Measurements from ENCODE around the gene TRAPPC2L.
A peak's percentile ranks its signal among the peaks of the same experiment; 100 is the strongest.

The TRAPPC2L gene, protein sequence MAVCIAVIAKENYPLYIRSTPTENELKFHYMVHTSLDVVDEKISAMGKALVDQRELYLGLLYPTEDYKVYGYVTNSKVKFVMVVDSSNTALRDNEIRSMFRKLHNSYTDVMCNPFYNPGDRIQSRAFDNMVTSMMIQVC
- 38.1 to 49.2 reads per million in 2 experiments for total RNA-seq

GRCh38 chr16:88856828-88857727, at the start of gene TRAPPC2L, which contains the start of gene GALNS:
TSS of gene TRAPPC2L (plus strand) at chr16:88857127. CDS start at chr16:88857151, 24 bp downstream.
TSS of gene GALNS (minus strand) at chr16:88856947. CDS start at chr16:88856877, 70 bp downstream.
- peak; percentile 98 for DNase-seq (ENCODE audit: low read depth)

DNA sequence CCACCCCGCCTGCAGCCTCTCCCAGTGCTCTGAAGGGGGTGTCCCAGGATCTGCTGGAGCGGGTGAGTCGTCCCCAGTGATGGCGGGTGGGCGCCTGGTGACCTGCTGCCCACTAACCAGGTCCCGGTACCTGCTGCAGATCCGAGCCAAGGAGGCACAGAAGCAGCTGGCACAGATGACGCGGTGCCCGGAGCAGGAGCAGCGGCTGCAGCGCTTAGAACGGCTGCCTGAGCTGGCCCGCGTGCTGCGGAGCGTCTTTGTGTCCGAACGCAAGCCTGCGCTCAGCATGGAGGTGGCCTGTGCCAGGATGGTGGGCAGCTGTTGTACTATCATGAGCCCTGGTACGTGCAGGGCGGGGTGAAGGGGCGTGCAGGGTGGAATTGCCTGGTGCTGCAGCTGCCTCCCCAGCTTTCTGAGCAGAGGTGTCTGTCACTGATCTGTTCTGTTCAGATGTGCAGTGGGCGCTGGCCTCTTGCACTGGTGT, 49.7 kb upstream of the TRAPPC2L start:
- no peak for DNase-seq (ENCODE audit: low read depth)

DNA sequence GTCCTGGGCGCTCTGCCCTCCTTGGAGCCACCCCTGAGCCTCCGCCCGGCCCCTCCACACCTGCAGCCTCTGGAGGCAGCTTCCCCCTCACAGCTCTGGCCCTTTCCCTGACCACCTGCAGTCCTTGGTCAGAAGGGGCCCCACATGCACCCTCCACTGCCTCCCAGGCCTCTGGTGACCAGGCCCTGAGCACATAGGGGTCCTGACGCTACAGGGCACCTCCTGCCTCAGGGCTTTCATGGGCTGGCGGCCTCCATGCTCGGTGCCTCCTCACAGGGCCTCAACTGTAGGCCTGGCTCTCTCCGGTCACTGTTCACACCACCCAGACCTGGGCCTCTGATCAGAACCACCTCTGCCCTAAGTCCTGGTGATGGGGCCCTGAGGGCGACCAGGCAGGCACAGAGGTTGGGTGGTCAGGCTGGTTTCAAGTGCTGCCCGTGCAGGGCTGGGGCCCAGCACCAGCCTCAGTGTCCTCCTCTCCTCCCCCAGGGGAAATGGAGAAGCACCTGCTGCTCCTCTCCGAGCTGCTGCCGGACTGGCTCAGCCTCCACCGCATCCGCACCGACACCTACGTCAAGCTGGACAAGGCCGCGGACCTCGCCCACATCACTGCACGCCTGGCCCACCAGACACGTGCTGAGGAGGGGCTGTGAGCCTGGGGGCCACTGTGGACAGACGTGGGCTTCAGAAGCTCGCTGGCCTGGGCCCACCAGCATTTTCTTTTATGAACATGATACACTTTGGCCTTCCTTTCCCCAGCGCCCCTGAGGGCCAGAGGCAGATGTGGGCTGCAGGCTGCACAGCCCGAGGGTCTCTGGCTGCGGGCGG, 49.1 kb upstream of the TRAPPC2L start:
- DNase-seq (ENCODE audit: low read depth): no peak

- no peak for DNase-seq (ENCODE audit: low read depth)
Measured at GRCh38 chr16:88809068-88809675, 47.8 kb upstream of the TRAPPC2L start.

GRCh38 chr16:88809676-88810165, 47.2 kb upstream of the TRAPPC2L start:
- no peak for DNase-seq (ENCODE audit: low read depth)

GRCh38 chr16:88810166-88810911, 46.6 kb upstream of the TRAPPC2L start:
- DNase-seq (ENCODE audit: low read depth): no peak

- DNase-seq (ENCODE audit: low read depth): no peak
Measured at GRCh38 chr16:88810912-88811768, 45.8 kb upstream of the TRAPPC2L start.

GRCh38 chr16:88811769-88812512, 45.0 kb upstream of the TRAPPC2L start, which contains the start of gene APRT:
TSS of gene APRT (minus strand) at chr16:88811928. CDS start at chr16:88811899, 29 bp downstream.
- peak; percentile 94 for DNase-seq (ENCODE audit: low read depth)

GRCh38 chr16:88812513-88813268, 44.2 kb upstream of the TRAPPC2L start:
- DNase-seq (ENCODE audit: low read depth): no peak

- no peak for DNase-seq (ENCODE audit: low read depth)
Measured at GRCh38 chr16:88813269-88814143, 43.4 kb upstream of the TRAPPC2L start.

- no peak for DNase-seq (ENCODE audit: low read depth)
Measured at GRCh38 chr16:88814144-88814502, 42.8 kb upstream of the TRAPPC2L start.

DNA sequence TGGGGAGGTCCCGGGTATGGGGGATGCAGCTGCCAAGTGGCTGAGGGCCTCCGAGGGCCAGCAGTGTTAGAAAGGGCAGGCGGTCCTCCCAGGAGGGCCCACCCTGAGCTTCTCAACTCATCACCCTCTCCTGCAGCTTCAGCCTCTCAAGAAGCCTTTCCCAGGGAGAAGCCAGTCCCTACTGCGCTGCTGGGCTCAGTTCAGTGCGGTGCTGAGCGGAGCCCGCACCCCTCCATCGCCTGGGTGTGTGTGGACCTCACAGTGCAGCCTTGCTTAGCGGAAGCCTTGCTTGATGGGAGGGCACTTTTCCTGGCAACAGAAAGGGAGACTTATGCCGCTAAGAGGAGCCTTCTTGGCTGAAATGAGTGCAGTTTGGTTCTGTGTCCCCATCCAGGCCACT, 41.7 kb upstream of the TRAPPC2L start:
- DNase-seq (ENCODE audit: low read depth): no peak

GRCh38 chr16:88815901-88816589, 40.9 kb upstream of the TRAPPC2L start:
- peak; percentile 36 for DNase-seq (ENCODE audit: low read depth)

DNA sequence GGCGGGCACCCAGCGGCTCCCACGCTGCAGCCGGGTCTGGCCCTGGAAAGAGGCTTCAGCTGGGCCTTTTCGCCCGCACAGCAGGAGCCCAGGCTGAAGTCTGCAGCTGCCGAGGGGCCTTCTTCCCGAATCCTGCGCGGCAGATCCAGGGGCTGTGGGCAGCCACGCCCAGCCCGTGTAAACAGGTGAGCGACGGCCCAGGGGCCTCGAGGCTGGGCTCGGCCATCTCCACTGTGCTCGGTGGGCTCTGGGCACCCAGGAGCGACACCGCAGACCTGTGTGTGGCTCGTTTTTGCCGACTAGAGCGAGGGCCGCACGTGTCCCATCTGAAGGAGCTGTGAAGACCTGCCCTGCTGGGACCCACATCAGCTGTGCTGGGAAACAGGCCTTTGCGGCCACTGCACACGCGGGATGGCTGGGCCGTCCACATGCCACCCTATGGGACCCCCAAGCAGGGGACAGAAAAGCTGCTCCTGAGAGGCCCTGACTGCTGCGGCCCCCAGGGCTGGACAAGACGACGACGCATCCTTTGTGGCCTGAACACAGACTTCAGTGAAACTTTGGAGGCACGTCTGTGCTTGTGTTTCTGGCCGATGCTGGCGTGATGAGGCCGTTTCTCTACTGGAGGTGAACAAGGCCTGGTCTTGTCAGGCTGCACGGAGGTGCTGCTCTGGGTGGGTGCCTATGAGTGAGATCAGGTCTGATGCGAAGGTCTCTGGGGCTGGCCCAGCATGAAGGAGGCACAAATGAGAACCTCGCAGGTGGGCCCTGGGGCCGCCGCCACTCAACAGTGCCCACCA, 40.0 kb upstream of the TRAPPC2L start:
- DNase-seq (ENCODE audit: low read depth): no peak

DNA sequence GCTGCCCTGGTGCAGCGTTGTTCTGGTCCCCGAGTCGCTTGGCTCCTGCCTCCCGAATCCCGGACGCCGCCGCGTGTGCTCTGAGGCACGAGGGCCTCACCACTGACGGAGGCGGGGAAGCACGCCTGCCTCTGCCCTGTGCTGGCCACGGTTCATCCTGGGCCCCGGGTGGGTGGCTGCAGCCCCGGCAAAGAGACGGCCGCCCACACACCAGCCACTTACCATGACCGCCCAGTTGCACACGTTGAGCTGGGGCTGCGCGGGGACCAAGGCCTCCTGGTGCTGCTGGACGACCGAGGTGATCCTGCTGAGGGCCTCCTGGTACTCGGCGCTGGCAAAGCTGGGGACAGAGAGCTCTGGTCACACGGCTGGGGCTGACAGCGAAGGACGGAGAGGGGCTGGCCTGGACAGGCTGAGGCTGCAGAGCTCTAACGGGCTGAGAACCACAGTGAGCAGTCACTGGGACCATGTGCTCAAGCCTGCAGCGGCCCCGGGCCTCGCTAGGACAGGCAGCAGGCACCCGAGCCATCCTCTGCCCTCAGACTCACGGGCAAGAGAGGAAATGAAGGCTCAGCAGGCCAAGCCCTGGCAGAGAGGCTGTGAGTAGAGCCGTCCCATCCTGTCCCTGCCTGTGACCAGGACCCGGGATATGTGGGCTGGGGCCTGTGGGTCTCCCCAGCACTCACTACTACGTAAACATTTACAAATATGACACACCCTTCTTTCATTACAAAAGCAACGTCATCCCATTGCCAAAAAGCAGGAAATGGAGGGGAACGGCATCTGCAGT, 38.9 kb upstream of the TRAPPC2L start:
- no peak for DNase-seq (ENCODE audit: low read depth)

All from T follicular helper cell (primary cell).